Measurements from ENCODE around the gene VWF. TPM values are rescaled to one million over a fixed set of nuclear protein-coding genes. Genes with fewer than 3 reads are reported as not detected.

Gene VWF
- total RNA-seq, 4 donors from 2014 or later, result 163 to 367 (median 253) TPM

DNA sequence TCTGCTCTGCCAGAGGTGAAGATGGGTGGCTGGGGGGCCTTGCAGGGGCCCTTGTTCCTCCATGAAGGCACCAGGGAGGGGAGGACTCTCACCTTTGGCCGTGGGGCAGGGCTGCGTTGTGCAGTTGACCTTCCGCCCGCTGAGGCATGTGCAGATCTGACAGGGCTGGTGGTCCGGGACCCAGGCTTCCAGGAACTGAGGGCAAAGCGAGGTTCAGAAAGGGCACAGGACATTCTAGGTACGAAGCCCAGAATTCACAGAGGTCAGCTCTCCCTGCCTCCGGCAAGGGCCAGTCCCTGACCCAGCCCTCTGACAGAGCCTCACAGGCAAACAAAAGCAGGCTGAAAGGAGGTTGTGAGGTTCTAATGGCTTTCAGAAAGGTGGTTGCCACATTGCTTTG, 139.0 kb downstream of the VWF start:
- no peak overlapping the region for H3K4me3 ChIP-seq
- peaks cover 0 to 6% (median 0%) of the 10 kb centered on the region in 4 donors for H3K4me1 ChIP-seq
- H3K27me3 ChIP-seq, result no peaks in the 10 kb centered on the region
- H3K36me3 ChIP-seq, result peaks cover 0 to 67% (median 6%) of the 10 kb centered on the region in 4 donors
- no peaks in the 10 kb centered on the region for H3K9me3 ChIP-seq
- no peak overlapping the region for H3K27ac ChIP-seq (replicated peaks in 1 of 4)
- TF ChIP-seq, protein P1, sequence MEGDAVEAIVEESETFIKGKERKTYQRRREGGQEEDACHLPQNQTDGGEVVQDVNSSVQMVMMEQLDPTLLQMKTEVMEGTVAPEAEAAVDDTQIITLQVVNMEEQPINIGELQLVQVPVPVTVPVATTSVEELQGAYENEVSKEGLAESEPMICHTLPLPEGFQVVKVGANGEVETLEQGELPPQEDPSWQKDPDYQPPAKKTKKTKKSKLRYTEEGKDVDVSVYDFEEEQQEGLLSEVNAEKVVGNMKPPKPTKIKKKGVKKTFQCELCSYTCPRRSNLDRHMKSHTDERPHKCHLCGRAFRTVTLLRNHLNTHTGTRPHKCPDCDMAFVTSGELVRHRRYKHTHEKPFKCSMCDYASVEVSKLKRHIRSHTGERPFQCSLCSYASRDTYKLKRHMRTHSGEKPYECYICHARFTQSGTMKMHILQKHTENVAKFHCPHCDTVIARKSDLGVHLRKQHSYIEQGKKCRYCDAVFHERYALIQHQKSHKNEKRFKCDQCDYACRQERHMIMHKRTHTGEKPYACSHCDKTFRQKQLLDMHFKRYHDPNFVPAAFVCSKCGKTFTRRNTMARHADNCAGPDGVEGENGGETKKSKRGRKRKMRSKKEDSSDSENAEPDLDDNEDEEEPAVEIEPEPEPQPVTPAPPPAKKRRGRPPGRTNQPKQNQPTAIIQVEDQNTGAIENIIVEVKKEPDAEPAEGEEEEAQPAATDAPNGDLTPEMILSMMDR (IDR thresholded peaks at IDR 0.05), result no peak
- no peak for TF ChIP-seq POLR2A (IDR thresholded peaks at IDR 0.05; ENCODE audit: low read depth)
- intact Hi-C loops (cut with DNase I), result loop anchor here (5.0 kb wide), 1 partner anchor 302 kb away; no protein-coding TSS in a partner anchor
- DNase-seq (ENCODE audit: extremely low spot score), result no peak
- WGBS, result 100% methylated on average over 2 of the region's 8 CpGs

DNA sequence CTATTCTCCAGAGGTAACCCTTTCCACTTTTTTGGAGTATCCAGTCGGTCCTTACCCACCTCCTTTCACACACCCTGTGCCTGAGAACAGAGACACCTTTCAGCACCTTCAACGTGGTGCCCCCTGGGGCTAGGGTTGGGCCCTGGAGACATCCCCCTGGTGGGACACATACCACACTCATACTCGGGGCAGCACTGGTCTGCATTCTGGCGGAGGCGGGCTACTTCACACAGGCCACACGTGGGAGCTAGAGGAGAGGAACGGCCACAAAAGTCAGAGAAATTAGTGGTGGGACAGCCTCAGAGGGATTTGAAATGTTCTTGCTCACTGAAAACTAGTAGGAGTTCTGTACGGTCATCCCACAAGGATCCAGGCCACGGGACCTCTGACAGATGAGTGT, 139.6 kb downstream of the VWF start:
- Histone ChIP-seq H3K4me1 (peaks cover 0 to 6% (median 0%) of the 10 kb centered on the region in 4 donors), H3K27me3 (no peaks in the 10 kb centered on the region), H3K36me3 (peaks cover 0 to 64% (median 7%) of the 10 kb centered on the region in 4 donors), H3K4me3 (no peak overlapping the region), H3K9me3 (no peaks in the 10 kb centered on the region), H3K27ac (replicated peaks in 1 of 4) (no peak overlapping the region)
- 87% methylated on average over 9 of the region's 9 CpGs for WGBS
- no peak for TF ChIP-seq EP300 (IDR thresholded peaks at IDR 0.05)
- TF ChIP-seq, protein P1 (IDR thresholded peaks at IDR 0.05), result no peak
- TF ChIP-seq POLR2A (IDR thresholded peaks at IDR 0.05; ENCODE audit: low read depth), result no peak
- TF ChIP-seq POLR2AphosphoS5 (IDR thresholded peaks at IDR 0.05), result no peak
- intact Hi-C loops (cut with DNase I), result loop anchor here (5.0 kb wide), 1 partner anchor 302 kb away; no protein-coding TSS in a partner anchor
- DNase-seq (ENCODE audit: extremely low spot score), result no peak

DNA sequence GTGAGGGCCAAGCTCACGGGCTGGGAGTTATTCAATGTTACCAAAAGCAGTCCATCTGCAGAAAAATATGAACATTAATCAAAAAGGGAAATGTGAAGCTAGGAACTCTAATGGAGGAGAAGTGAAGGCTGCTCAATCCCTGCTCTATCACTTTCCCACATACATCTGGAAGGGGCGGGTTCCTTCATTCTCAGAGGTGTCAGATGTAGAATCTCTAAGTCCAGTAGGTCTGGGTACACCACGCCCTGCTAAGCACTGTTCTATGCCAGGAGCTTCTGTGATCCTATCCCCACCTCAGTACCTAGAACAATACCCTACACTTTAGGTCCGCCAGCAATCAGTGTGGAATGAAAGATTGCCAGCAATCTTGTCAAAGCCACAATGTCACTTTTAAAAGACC, 142.4 kb downstream of the VWF start:
- TF ChIP-seq POLR2A (IDR thresholded peaks at IDR 0.05; ENCODE audit: low read depth) (no peak), POLR2AphosphoS5 (IDR thresholded peaks at IDR 0.05) (no peak)
- Histone ChIP-seq H3K4me1 (peaks cover 0 to under 1% (median 0%) of the 10 kb centered on the region in 4 donors), H3K27ac (replicated peaks in 1 of 4) (no peak overlapping the region), H3K27me3 (no peaks in the 10 kb centered on the region), H3K4me3 (no peak overlapping the region), H3K36me3 (peaks cover 0 to 74% (median 7%) of the 10 kb centered on the region in 4 donors), H3K9me3 (no peaks in the 10 kb centered on the region)
- intact Hi-C loops (cut with DNase I), result no loop called here
- no peak for DNase-seq (ENCODE audit: extremely low spot score)
- 92% methylated on average over 4 of the region's 4 CpGs for WGBS

DNA sequence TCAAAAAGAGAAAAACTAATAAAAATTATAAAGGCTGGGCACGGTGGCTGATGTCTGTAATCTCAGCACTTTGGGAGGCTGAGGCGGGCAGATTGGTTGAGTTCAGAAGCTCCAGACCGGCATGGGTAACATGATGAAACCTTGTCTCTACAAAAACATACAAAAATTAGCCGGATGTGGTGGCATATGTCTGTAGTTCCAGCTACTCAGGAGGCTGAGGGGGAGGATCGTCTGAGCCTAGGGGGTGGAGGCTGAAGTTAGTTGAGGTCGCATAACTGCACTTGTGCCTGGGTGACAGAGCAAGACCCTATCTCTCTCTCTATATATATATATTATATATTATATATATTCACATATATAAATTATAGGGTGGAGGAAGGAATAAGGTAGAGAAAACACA, 146.9 kb downstream of the VWF start:
- Histone ChIP-seq H3K4me1 (peaks cover 0 to 21% (median 11%) of the 10 kb centered on the region in 4 donors), H3K27ac (replicated peaks in 1 of 4) (no peak overlapping the region), H3K27me3 (no peaks in the 10 kb centered on the region), H3K4me3 (no peak overlapping the region), H3K36me3 (peaks cover 0 to 89% (median 7%) of the 10 kb centered on the region in 4 donors), H3K9me3 (no peaks in the 10 kb centered on the region)
- WGBS, result 85% methylated on average over 6 of the region's 6 CpGs
- no peak for DNase-seq (ENCODE audit: extremely low spot score)
- intact Hi-C loops (cut with DNase I), result no loop called here
- TF ChIP-seq POLR2AphosphoS5 (IDR thresholded peaks at IDR 0.05) (no peak), EP300 (IDR thresholded peaks at IDR 0.05) (no peak), POLR2A (IDR thresholded peaks at IDR 0.05; ENCODE audit: low read depth) (no peak)
- TF ChIP-seq, protein P1 (IDR thresholded peaks at IDR 0.05), result no peak

DNA sequence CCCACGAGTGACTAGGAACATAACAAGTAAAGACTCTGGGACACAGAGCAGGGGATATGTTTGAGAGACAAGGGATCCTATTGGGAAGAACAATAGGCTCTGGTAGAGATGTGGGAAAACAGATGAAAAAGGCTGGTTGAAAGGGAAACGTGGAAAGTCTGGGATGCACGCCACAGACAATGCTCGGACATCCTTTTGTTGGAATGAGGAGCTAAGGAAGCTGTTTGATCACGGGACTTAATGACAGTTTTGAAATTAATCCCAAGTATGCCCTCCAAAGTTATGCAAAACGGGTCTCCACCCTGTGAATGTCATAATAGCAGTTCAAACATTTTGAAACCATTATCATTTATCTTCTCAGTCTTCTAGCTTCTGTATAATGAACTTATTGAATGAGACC, 147.8 kb downstream of the VWF start:
- TF ChIP-seq, protein P1 (IDR thresholded peaks at IDR 0.05), result no peak
- TF ChIP-seq POLR2A (IDR thresholded peaks at IDR 0.05; ENCODE audit: low read depth) (no peak), POLR2AphosphoS5 (IDR thresholded peaks at IDR 0.05) (no peak), EP300 (IDR thresholded peaks at IDR 0.05) (no peak)
- no peak for DNase-seq (ENCODE audit: extremely low spot score)
- Histone ChIP-seq H3K4me1 (peaks cover 0 to 21% (median 11%) of the 10 kb centered on the region in 4 donors), H3K36me3 (peaks cover 0 to 89% (median 8%) of the 10 kb centered on the region in 4 donors), H3K27ac (replicated peaks in 1 of 4) (no peak overlapping the region), H3K9me3 (no peaks in the 10 kb centered on the region), H3K27me3 (no peaks in the 10 kb centered on the region), H3K4me3 (no peak overlapping the region)
- intact Hi-C loops (cut with DNase I), result no loop called here
- WGBS, result 57% methylated on average over 6 of the region's 6 CpGs
